ENCODE results near the gene ANAPC13.
A peak's percentile ranks its signal among the peaks of the same experiment; 100 is the strongest.

ANAPC13 gene

DNA sequence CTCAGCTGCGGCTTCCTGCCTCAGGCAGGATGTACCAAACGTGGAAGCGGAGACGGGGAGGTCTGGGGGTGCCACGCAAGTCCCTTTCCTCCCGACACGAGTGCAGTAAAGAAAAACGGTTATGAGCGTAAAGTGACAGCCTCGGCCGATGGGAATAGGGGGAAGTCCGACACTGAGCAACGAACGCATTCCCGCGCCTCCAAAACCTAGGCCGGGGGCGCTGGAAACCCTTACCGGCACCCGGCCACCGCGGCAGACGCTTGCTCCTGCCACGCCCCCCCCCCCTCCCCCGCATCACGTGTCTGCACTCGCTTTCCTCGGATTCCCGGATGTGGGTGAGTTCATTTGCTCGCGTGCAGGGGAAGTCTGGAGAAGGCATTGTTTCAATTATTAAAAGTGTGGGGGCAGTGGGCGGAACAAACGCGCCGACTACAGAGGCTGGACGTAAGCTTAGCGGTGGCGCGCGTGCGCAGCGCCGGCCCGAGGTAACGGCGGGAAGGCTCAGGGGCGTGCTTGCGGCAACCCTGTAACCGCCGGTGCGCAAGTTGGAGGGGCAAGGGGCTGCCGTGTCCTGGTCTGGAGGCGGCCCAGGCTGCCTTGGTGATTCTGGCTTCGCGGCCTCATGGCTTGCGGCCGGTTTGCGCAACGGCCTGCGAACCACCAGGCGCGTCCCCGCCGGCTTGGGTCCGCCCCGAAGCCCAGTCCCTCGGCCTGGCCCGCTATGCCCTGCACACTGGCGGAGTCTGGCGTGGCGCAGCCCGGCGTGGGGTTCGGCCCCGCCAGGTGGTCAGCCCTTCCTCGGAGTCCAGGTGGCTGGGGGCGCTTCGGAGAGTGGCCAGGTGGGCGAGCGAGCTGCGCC lies at the start of gene ANAPC13, which contains the start of gene CEP63 (continued):
- TF ChIP-seq, protein P1, sequence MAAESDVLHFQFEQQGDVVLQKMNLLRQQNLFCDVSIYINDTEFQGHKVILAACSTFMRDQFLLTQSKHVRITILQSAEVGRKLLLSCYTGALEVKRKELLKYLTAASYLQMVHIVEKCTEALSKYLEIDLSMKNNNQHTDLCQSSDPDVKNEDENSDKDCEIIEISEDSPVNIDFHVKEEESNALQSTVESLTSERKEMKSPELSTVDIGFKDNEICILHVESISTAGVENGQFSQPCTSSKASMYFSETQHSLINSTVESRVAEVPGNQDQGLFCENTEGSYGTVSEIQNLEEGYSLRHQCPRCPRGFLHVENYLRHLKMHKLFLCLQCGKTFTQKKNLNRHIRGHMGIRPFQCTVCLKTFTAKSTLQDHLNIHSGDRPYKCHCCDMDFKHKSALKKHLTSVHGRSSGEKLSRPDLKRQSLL (tag by site-specific recombination; IDR thresholded peaks at IDR 0.05) = no peak
- TF ChIP-seq ZBTB20 (tag by site-specific recombination; IDR thresholded peaks at IDR 0.05) (peak; percentile 73; the same call in 1 of the 2 replicates), ZNF768 (tag by site-specific recombination; IDR thresholded peaks at IDR 0.05) (no peak), ZNF776 (tag by site-specific recombination; IDR thresholded peaks at IDR 0.05; ENCODE audit: borderline replicate concordance) (no peak), FEZF1 (tag by site-specific recombination; IDR thresholded peaks at IDR 0.05) (no peak), ZNF169 (tag by site-specific recombination; IDR thresholded peaks at IDR 0.05) (no peak), ZNF114 (tag by site-specific recombination; IDR thresholded peaks at IDR 0.05) (no peak), ZNF571 (tag by site-specific recombination; IDR thresholded peaks at IDR 0.05) (no peak), HOXA7 (CRISPR knock-in tag; IDR thresholded peaks at IDR 0.05; ENCODE audit: borderline replicate concordance) (no peak), ZNF843 (tag by site-specific recombination; IDR thresholded peaks at IDR 0.05) (peak; percentile 10; the same call in 1 of the 2 replicates), ZNF10 (tag by site-specific recombination; IDR thresholded peaks at IDR 0.05) (no peak), ZNF560 (tag by site-specific recombination; IDR thresholded peaks at IDR 0.05; ENCODE audit: borderline replicate concordance) (no peak), ZNF292 (tag by site-specific recombination; IDR thresholded peaks at IDR 0.05; ENCODE audit: borderline replicate concordance, low read depth) (no peak), ZNF302 (tag by site-specific recombination; IDR thresholded peaks at IDR 0.05; ENCODE audit: low read depth) (no peak), ZNF2 (tag by site-specific recombination; IDR thresholded peaks at IDR 0.05) (peak; percentile 47; the same call in 1 of the 2 replicates), ZNF202 (tag by site-specific recombination; IDR thresholded peaks at IDR 0.05; ENCODE audit: borderline replicate concordance) (no peak), SCRT1 (tag by site-specific recombination; IDR thresholded peaks at IDR 0.05; ENCODE audit: borderline replicate concordance) (no peak), IKZF3 (tag by site-specific recombination; IDR thresholded peaks at IDR 0.05) (peak; percentile 55; the same call in 1 of the 2 replicates), KLF8 (tag by site-specific recombination; IDR thresholded peaks at IDR 0.05) (peak; percentile 60; the same call in 1 of the 2 replicates), GLI4 (tag by site-specific recombination; IDR thresholded peaks at IDR 0.05) (no peak), ZFP3 (tag by site-specific recombination; IDR thresholded peaks at IDR 0.05; ENCODE audit: low read depth) (no peak), ZFHX2 (tag by site-specific recombination; conservative IDR thresholded peaks at IDR 0.05) (peak; percentile 95), ZFP41 (tag by site-specific recombination; IDR thresholded peaks at IDR 0.05; ENCODE audit: borderline replicate concordance) (no peak), ZNF266 (tag by site-specific recombination; IDR thresholded peaks at IDR 0.05; ENCODE audit: low read depth) (no peak), ZNF248 (tag by site-specific recombination; IDR thresholded peaks at IDR 0.05) (no peak), OSR2 (tag by site-specific recombination; IDR thresholded peaks at IDR 0.05) (peak; percentile 45; the same call in 1 of the 2 replicates), ZNF624 (tag by site-specific recombination; IDR thresholded peaks at IDR 0.05) (no peak), ZNF350 (tag by site-specific recombination; IDR thresholded peaks at IDR 0.05) (no peak), ZNF366 (tag by site-specific recombination; conservative IDR thresholded peaks at IDR 0.05) (peak; percentile 73), SALL2 (tag by site-specific recombination; IDR thresholded peaks at IDR 0.05; ENCODE audit: borderline replicate concordance) (no peak), ZNF529 (tag by site-specific recombination; IDR thresholded peaks at IDR 0.05; ENCODE audit: insufficient replicate concordance) (no peak), ZNF24 (tag by site-specific recombination; IDR thresholded peaks at IDR 0.05) (0 out of 2 replicates have a peak, but pooled peaks have one; percentile 49), ZNF132 (tag by site-specific recombination; IDR thresholded peaks at IDR 0.05; ENCODE audit: borderline replicate concordance) (no peak), KLF7 (tag by site-specific recombination; IDR thresholded peaks at IDR 0.05; ENCODE audit: borderline replicate concordance) (peak; percentile 75; the same call in 1 of the 2 replicates), ZNF561 (tag by site-specific recombination; IDR thresholded peaks at IDR 0.05; ENCODE audit: borderline replicate concordance) (peak; percentile 55; the same call in 1 of the 2 replicates)
- TF ChIP-seq, protein P2, sequence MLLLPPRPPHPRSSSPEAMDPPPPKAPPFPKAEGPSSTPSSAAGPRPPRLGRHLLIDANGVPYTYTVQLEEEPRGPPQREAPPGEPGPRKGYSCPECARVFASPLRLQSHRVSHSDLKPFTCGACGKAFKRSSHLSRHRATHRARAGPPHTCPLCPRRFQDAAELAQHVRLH (tag by site-specific recombination; IDR thresholded peaks at IDR 0.05) = no peak
- TF ChIP-seq, protein P3, sequence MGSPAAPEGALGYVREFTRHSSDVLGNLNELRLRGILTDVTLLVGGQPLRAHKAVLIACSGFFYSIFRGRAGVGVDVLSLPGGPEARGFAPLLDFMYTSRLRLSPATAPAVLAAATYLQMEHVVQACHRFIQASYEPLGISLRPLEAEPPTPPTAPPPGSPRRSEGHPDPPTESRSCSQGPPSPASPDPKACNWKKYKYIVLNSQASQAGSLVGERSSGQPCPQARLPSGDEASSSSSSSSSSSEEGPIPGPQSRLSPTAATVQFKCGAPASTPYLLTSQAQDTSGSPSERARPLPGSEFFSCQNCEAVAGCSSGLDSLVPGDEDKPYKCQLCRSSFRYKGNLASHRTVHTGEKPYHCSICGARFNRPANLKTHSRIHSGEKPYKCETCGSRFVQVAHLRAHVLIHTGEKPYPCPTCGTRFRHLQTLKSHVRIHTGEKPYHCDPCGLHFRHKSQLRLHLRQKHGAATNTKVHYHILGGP (tag by site-specific recombination; IDR thresholded peaks at IDR 0.05) = no peak
- TF ChIP-seq, protein P4, sequence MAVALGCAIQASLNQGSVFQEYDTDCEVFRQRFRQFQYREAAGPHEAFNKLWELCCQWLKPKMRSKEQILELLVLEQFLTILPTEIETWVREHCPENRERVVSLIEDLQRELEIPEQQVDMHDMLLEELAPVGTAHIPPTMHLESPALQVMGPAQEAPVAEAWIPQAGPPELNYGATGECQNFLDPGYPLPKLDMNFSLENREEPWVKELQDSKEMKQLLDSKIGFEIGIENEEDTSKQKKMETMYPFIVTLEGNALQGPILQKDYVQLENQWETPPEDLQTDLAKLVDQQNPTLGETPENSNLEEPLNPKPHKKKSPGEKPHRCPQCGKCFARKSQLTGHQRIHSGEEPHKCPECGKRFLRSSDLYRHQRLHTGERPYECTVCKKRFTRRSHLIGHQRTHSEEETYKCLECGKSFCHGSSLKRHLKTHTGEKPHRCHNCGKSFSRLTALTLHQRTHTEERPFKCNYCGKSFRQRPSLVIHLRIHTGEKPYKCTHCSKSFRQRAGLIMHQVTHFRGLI (tag by site-specific recombination; IDR thresholded peaks at IDR 0.05) = no peak

Measured in HEK293 (cell line).